Measurements from ENCODE around the gene PDE6D.

PDE6D gene

GRCh38 chr2:231781798-231782726 is 980 bp upstream of the PDE6D start:
- no peaks in the 10 kb centered on the region for H3K9me3 ChIP-seq (ENCODE audit: severe bottlenecking)
- peak overlapping the region; percentile 83 for H3K27ac ChIP-seq
- H3K4me3 ChIP-seq (ENCODE audit: low read depth, low read length) = peak overlapping the region; percentile 92
- TF ChIP-seq CTCF (IDR thresholded peaks at IDR 0.05; ENCODE audit: low read depth, low read length) = no peak
- H3K36me3 ChIP-seq = no peaks in the 10 kb centered on the region; the same call in none of the 2 replicates
- no peaks in the 10 kb centered on the region for H3K27me3 ChIP-seq (ENCODE audit: insufficient read depth, low read depth, severe bottlenecking)
- no peak for DNase-seq

- Histone ChIP-seq H3K9me3 (ENCODE audit: severe bottlenecking) (no peaks in the 10 kb centered on the region), H3K27me3 (ENCODE audit: insufficient read depth, low read depth, severe bottlenecking) (no peaks in the 10 kb centered on the region), H3K4me3 (ENCODE audit: low read depth, low read length) (peak overlapping the region; percentile 92), H3K27ac (peak overlapping the region; percentile 83), H3K36me3 (no peaks in the 10 kb centered on the region; the same call in none of the 2 replicates)
- TF ChIP-seq CTCF (IDR thresholded peaks at IDR 0.05; ENCODE audit: low read depth, low read length) = no peak
- peak; percentile 12 for DNase-seq
Measured at GRCh38 chr2:231780123-231780908, 766 bp downstream of the PDE6D start.

- Histone ChIP-seq H3K9me3 (ENCODE audit: severe bottlenecking) (no peaks in the 10 kb centered on the region), H3K36me3 (no peaks in the 10 kb centered on the region), H3K4me3 (ENCODE audit: low read depth, low read length) (no peak overlapping the region), H3K27me3 (ENCODE audit: insufficient read depth, low read depth, severe bottlenecking) (no peaks in the 10 kb centered on the region), H3K27ac (no peak overlapping the region)
- TF ChIP-seq CTCF (IDR thresholded peaks at IDR 0.05; ENCODE audit: low read depth, low read length) = no peak
- no peak for DNase-seq
Measured at GRCh38 chr2:231769170-231770136, 11.6 kb downstream of the PDE6D start.

GRCh38 chr2:231765496-231765929 is 15.6 kb downstream of the PDE6D start:
- no peak overlapping the region for H3K4me3 ChIP-seq (ENCODE audit: low read depth, low read length)
- no peak for TF ChIP-seq CTCF (IDR thresholded peaks at IDR 0.05; ENCODE audit: low read depth, low read length)
- H3K36me3 ChIP-seq = no peaks in the 10 kb centered on the region
- no peak overlapping the region for H3K27ac ChIP-seq
- no peak for DNase-seq
- H3K27me3 ChIP-seq (ENCODE audit: insufficient read depth, low read depth, severe bottlenecking) = no peaks in the 10 kb centered on the region
- H3K9me3 ChIP-seq (ENCODE audit: severe bottlenecking) = no peaks in the 10 kb centered on the region

GRCh38 chr2:231764760-231765159 is 16.3 kb downstream of the PDE6D start:
- DNase-seq = no peak
- Histone ChIP-seq H3K4me3 (ENCODE audit: low read depth, low read length) (no peak overlapping the region), H3K27ac (no peak overlapping the region), H3K27me3 (ENCODE audit: insufficient read depth, low read depth, severe bottlenecking) (no peaks in the 10 kb centered on the region), H3K9me3 (ENCODE audit: severe bottlenecking) (no peaks in the 10 kb centered on the region), H3K36me3 (no peaks in the 10 kb centered on the region)
- TF ChIP-seq CTCF (IDR thresholded peaks at IDR 0.05; ENCODE audit: low read depth, low read length) = no peak
